PC-9 (cell line): ENCODE results near the gene S100A9.

Source experiments
- EZH2 ChIP-seq: fragments of 200-600 bp; sonication (generic); IDR thresholded peaks from 2 replicates; pipeline ENCODE4 v1.8.0; 2017; ENCODE audit warnings: antibody characterized with exemption, low read depth
- TF ChIP-seq, protein P1 (sequence below): fragments of 200-600 bp; sonication (generic); conservative IDR thresholded peaks from 2 replicates; pipeline ENCODE4 v1.6.1; 2017; ENCODE audit warnings: mixed run types, antibody characterized with exemption, mild to moderate bottlenecking, moderate library complexity

- TF ChIP-seq, protein P1, sequence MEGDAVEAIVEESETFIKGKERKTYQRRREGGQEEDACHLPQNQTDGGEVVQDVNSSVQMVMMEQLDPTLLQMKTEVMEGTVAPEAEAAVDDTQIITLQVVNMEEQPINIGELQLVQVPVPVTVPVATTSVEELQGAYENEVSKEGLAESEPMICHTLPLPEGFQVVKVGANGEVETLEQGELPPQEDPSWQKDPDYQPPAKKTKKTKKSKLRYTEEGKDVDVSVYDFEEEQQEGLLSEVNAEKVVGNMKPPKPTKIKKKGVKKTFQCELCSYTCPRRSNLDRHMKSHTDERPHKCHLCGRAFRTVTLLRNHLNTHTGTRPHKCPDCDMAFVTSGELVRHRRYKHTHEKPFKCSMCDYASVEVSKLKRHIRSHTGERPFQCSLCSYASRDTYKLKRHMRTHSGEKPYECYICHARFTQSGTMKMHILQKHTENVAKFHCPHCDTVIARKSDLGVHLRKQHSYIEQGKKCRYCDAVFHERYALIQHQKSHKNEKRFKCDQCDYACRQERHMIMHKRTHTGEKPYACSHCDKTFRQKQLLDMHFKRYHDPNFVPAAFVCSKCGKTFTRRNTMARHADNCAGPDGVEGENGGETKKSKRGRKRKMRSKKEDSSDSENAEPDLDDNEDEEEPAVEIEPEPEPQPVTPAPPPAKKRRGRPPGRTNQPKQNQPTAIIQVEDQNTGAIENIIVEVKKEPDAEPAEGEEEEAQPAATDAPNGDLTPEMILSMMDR, result no peak
- no peak for TF ChIP-seq EZH2
These were observed 23.8 kb upstream of the S100A9 start for GRCh38 chr1:153333902-153334301.
